OCI-LY1 (cell line): ENCODE measurements around the gene NKIRAS2.

ENCODE experiments used
- H2AFZ ChIP-seq: fragments of 200-600 bp; sonication (generic), shearing (Covaris generic); 2 replicates; pipeline ENCODE4 v1.6.0; 2014; ENCODE audit warnings: antibody characterized with exemption, mild to moderate bottlenecking, low read length
- H3F3A ChIP-seq: fragments of 200-600 bp; sonication (generic), shearing (Covaris generic); 2 replicates; pipeline ENCODE4 v1.6.0; 2014; ENCODE audit warnings: mild to moderate bottlenecking, antibody characterized with exemption, low read length, moderate library complexity; ENCODE audit not compliant: insufficient read depth
- H3K27ac ChIP-seq: fragments of 200-600 bp; sonication (generic); 2 replicates; pipeline ENCODE4 v1.5.1; 2014; ENCODE audit warnings: low read length, mixed run types, mild to moderate bottlenecking, low read depth; ENCODE audit not compliant: poor library complexity, severe bottlenecking
- H3K27me3 ChIP-seq: fragments of 200-600 bp; sonication (generic); 2 replicates; pipeline ENCODE4 v1.6.0; 2014; ENCODE audit warnings: antibody characterized with exemption, mild to moderate bottlenecking, low read length, moderate library complexity; ENCODE audit not compliant: insufficient read depth
- H3K36me3 ChIP-seq: fragments of 200-600 bp; sonication (generic); 2 replicates; pipeline ENCODE4 v1.6.1; 2014; ENCODE audit warnings: mild to moderate bottlenecking, antibody characterized with exemption, low read length, moderate library complexity, mixed read lengths; ENCODE audit not compliant: insufficient read depth
- H3K4me1 ChIP-seq: fragments of 200-600 bp; sonication (generic); 2 replicates; pipeline ENCODE4 v1.5.1; 2014; ENCODE audit warnings: mild to moderate bottlenecking, low read length, moderate library complexity; ENCODE audit not compliant: insufficient read depth, severe bottlenecking
- H3K4me2 ChIP-seq: fragments of 200-600 bp; sonication (generic), shearing (Covaris generic); 2 replicates; pipeline ENCODE4 v1.6.1; 2014; ENCODE audit warnings: low read length
- H3K4me3 ChIP-seq: fragments of 200-600 bp; sonication (generic); 2 replicates; pipeline ENCODE4 v1.5.1; 2014; ENCODE audit warnings: low read length, low read depth, mild to moderate bottlenecking, mixed read lengths; ENCODE audit not compliant: poor library complexity, severe bottlenecking
- H3K79me2 ChIP-seq: fragments of 200-600 bp; shearing (Covaris generic); 2 replicates; pipeline ENCODE4 v1.6.1; 2016; ENCODE audit warnings: mixed run types, low read length, mixed read lengths; ENCODE audit not compliant: insufficient read depth
- H3K9ac ChIP-seq: fragments of 200-600 bp; sonication (generic), shearing (Covaris generic); 2 replicates; pipeline ENCODE4 v1.6.1; 2014; ENCODE audit warnings: mild to moderate bottlenecking, low read length, mixed read lengths
- H3K9me2 ChIP-seq: fragments of 200-600 bp; sonication (generic), shearing (Covaris generic); 2 replicates; pipeline ENCODE4 v1.6.1; 2014; ENCODE audit warnings: low read depth, mild to moderate bottlenecking, low read length, mixed read lengths
- H3K9me3 ChIP-seq: fragments of 200-600 bp; shearing (Covaris generic); 2 replicates; pipeline ENCODE4 v1.6.1; 2014; ENCODE audit warnings: low read length, mixed read lengths
- H4K20me1 ChIP-seq: fragments of 200-600 bp; sonication (generic), shearing (Covaris generic); 2 replicates; pipeline ENCODE4 v1.6.0; 2016; ENCODE audit warnings: mild to moderate bottlenecking, low read length; ENCODE audit not compliant: insufficient read depth
- CTCF ChIP-seq: fragments of 200-600 bp; sonication (generic), shearing (Covaris generic); IDR thresholded peaks from 2 replicates; pipeline ENCODE4 v1.5.1; 2017; ENCODE audit warnings: mild to moderate bottlenecking, antibody characterized with exemption, low read length, moderate library complexity, mixed read lengths
- EZH2 ChIP-seq: fragments of 200-600 bp; sonication (generic), shearing (Covaris generic); IDR thresholded peaks from 2 replicates; pipeline ENCODE4 v1.8.0; 2017; ENCODE audit warnings: borderline replicate concordance, mixed run types, mild to moderate bottlenecking, antibody characterized with exemption, low read length, moderate library complexity, mixed read lengths

Gene NKIRAS2

GRCh38 chr17:41974658-41975057 is 45.2 kb upstream of the NKIRAS2 start:
- Histone ChIP-seq H3K4me1 (peaks cover 42% of the 10 kb centered on the region), H3K27me3 (no peaks in the 10 kb centered on the region), H3K36me3 (peaks cover 83% of the 10 kb centered on the region), H3K79me2 (no peaks in the 10 kb centered on the region), H3F3A (no peaks in the 10 kb centered on the region), H3K4me2 (no peak overlapping the region), H3K9ac (no peak overlapping the region), H3K9me3 (no peaks in the 10 kb centered on the region), H2AFZ (no peak overlapping the region), H3K4me3 (no peak overlapping the region), H4K20me1 (no peaks in the 10 kb centered on the region), H3K9me2 (no peaks in the 10 kb centered on the region), H3K27ac (no peak overlapping the region)
- TF ChIP-seq CTCF (no peak), EZH2 (no peak)

GRCh38 chr17:41975099-41976083 is 44.5 kb upstream of the NKIRAS2 start:
- Histone ChIP-seq H3K4me1 (peaks cover 42% of the 10 kb centered on the region), H3K36me3 (peaks cover 91% of the 10 kb centered on the region), H3K9me2 (no peaks in the 10 kb centered on the region), H3K4me2 (no peak overlapping the region), H3F3A (no peaks in the 10 kb centered on the region), H3K27ac (no peak overlapping the region), H2AFZ (no peak overlapping the region), H3K4me3 (no peak overlapping the region), H4K20me1 (no peaks in the 10 kb centered on the region), H3K9me3 (no peaks in the 10 kb centered on the region), H3K9ac (no peak overlapping the region), H3K27me3 (no peaks in the 10 kb centered on the region), H3K79me2 (no peaks in the 10 kb centered on the region)
- no peak for TF ChIP-seq EZH2
- TF ChIP-seq CTCF, result no peak

- Histone ChIP-seq H3K79me2 (no peaks in the 10 kb centered on the region), H3K9ac (no peak overlapping the region; the same call in 1 of the 2 replicates), H4K20me1 (no peaks in the 10 kb centered on the region), H3K9me2 (no peaks in the 10 kb centered on the region), H3K4me1 (peaks cover 38% of the 10 kb centered on the region), H2AFZ (no peak overlapping the region), H3F3A (no peaks in the 10 kb centered on the region), H3K4me2 (no peak overlapping the region; the same call in 1 of the 2 replicates), H3K27me3 (no peaks in the 10 kb centered on the region), H3K4me3 (no peak overlapping the region), H3K36me3 (peaks cover 91% of the 10 kb centered on the region), H3K9me3 (no peaks in the 10 kb centered on the region), H3K27ac (peak overlapping the region; percentile 48)
- TF ChIP-seq EZH2, result no peak
- no peak for TF ChIP-seq CTCF
Measured at GRCh38 chr17:41976142-41976768, 43.6 kb upstream of the NKIRAS2 start.
